Neural cell (in vitro differentiated cells): ENCODE results near the gene SPSB3. TPM values are rescaled to one million over a fixed set of nuclear protein-coding genes. Genes with fewer than 3 reads are reported as not detected.

ENCODE experiments used
- H2AFZ ChIP-seq: fragments of 200-600, 300-800 bp; sonication (generic), shearing (Covaris generic); 2 replicates; pipeline ENCODE4 v1.6.0; 2014; ENCODE audit warnings: low read depth, mild to moderate bottlenecking, antibody characterized with exemption, low read length, moderate library complexity
- H3F3A ChIP-seq: fragments of 200-600 bp; shearing (Covaris generic); 2 replicates; pipeline ENCODE4 v1.6.1; 2016; ENCODE audit warnings: mild to moderate bottlenecking, moderate library complexity, mixed read lengths, antibody characterized with exemption, low read length; ENCODE audit not compliant: insufficient read depth, poor library complexity, severe bottlenecking
- H3K27ac ChIP-seq: fragments of 200-600, 300-800 bp; sonication (generic), shearing (Covaris generic); 2 replicates; pipeline ENCODE4 v1.5.1; 2014; ENCODE audit warnings: mild to moderate bottlenecking, low read length, moderate library complexity
- H3K27me3 ChIP-seq: fragments of 300-800, 200-600 bp; sonication (generic), shearing (Covaris generic); 2 replicates; pipeline ENCODE4 v1.6.0; 2014; ENCODE audit warnings: mild to moderate bottlenecking, low read depth, low read length, moderate library complexity; ENCODE audit not compliant: insufficient read depth
- H3K36me3 ChIP-seq: fragments of 300-800, 200-600 bp; sonication (generic), shearing (Covaris generic); 2 replicates; pipeline ENCODE4 v1.5.1; 2014; ENCODE audit warnings: mild to moderate bottlenecking, antibody characterized with exemption, low read length, moderate library complexity; ENCODE audit not compliant: insufficient read depth
- H3K4me2 ChIP-seq: fragments of 300-800, 200-600 bp; sonication (generic), shearing (Covaris generic); 2 replicates; pipeline ENCODE4 v1.6.0; 2014; ENCODE audit warnings: mild to moderate bottlenecking, low read length
- H3K4me3 ChIP-seq: fragments of 300-800, 200-600 bp; sonication (generic), shearing (Covaris generic); 2 replicates; pipeline ENCODE4 v1.5.1; 2014; ENCODE audit warnings: mild to moderate bottlenecking, low read length, moderate library complexity
- H3K79me2 ChIP-seq: fragments of 200-600 bp; shearing (Covaris generic); replicated peaks from 2 replicates; pipeline ENCODE4 v1.6.0; 2014; ENCODE audit warnings: mild to moderate bottlenecking, low read length, moderate library complexity; ENCODE audit not compliant: insufficient read depth
- H3K9ac ChIP-seq: fragments of 300-800, 200-600 bp; sonication (generic), shearing (Covaris generic); 2 replicates; pipeline ENCODE4 v1.6.1; 2016; ENCODE audit warnings: mild to moderate bottlenecking, low read length, mixed read lengths
- H3K9me2 ChIP-seq: fragments of 200-600 bp; shearing (Covaris generic); 2 replicates; pipeline ENCODE4 v1.6.1; 2016; ENCODE audit warnings: mild to moderate bottlenecking, low read length, mixed read lengths; ENCODE audit not compliant: insufficient read depth
- H3K9me3 ChIP-seq: fragments of 200-600, 300-800 bp; sonication (generic), shearing (Covaris generic); 2 replicates; pipeline ENCODE4 v1.6.1; 2016; ENCODE audit warnings: mild to moderate bottlenecking, mixed run types, low read length, moderate library complexity, mixed read lengths
- H4K20me1 ChIP-seq: fragments of 200-600 bp; shearing (Covaris generic); 2 replicates; pipeline ENCODE4 v1.6.1; 2016; ENCODE audit warnings: mild to moderate bottlenecking, mixed run types; ENCODE audit not compliant: insufficient read depth
- CTCF ChIP-seq: fragments of 450-650 bp; IDR thresholded peaks from 2 replicates; pipeline ENCODE4 v1.5.1; 2014; ENCODE audit warnings: antibody characterized with exemption, mild to moderate bottlenecking, moderate library complexity; ENCODE audit not compliant: poor library complexity, severe bottlenecking
- EP300 ChIP-seq: fragments of 450-650 bp; conservative IDR thresholded peaks from 2 replicates; pipeline ENCODE4 v1.6.1; 2014; ENCODE audit warnings: antibody characterized with exemption, mild to moderate bottlenecking, moderate library complexity; ENCODE audit not compliant: poor library complexity, severe bottlenecking
- EZH2 ChIP-seq: fragments of 200-600, 300-800 bp; shearing (Covaris generic), sonication (generic); IDR thresholded peaks from 2 replicates; pipeline ENCODE4 v1.6.1; 2014; ENCODE audit warnings: antibody characterized with exemption, low read length, borderline replicate concordance, mild to moderate bottlenecking; ENCODE audit not compliant: insufficient read depth, poor library complexity, severe bottlenecking
- MXI1 ChIP-seq: fragments of 450-650 bp; conservative IDR thresholded peaks from 2 replicates; pipeline ENCODE4 v1.6.1; 2014; ENCODE audit warnings: antibody characterized with exemption, mild to moderate bottlenecking; ENCODE audit not compliant: poor library complexity, severe bottlenecking
- POLR2AphosphoS5 ChIP-seq: IDR thresholded peaks from 2 replicates; pipeline ENCODE4 v1.6.1; 2012
- RAD21 ChIP-seq: fragments of 450-650 bp; conservative IDR thresholded peaks from 2 replicates; pipeline ENCODE4 v1.6.1; 2014; ENCODE audit warnings: antibody characterized with exemption, mild to moderate bottlenecking, moderate library complexity
- REST ChIP-seq: IDR thresholded peaks from 2 replicates; pipeline ENCODE4 v1.6.1; 2012; ENCODE audit warnings: borderline replicate concordance
- SMC3 ChIP-seq: fragments of 450-650 bp; conservative IDR thresholded peaks from 2 replicates; pipeline ENCODE4 v1.6.1; 2014; ENCODE audit warnings: antibody characterized with exemption, mild to moderate bottlenecking, moderate library complexity; ENCODE audit not compliant: poor library complexity
- TAF1 ChIP-seq: IDR thresholded peaks from 2 replicates; pipeline ENCODE4 v1.6.1; 2012; ENCODE audit warnings: low read depth
- polyA plus RNA-seq: library from polyadenylated mRNA; depleted of rRNA; stranded (reverse); fragments of >200 nt; gene quantifications from 2 replicates; pipeline ENCODE4 v1.2.3, GENCODE V29; 2014

The SPSB3 gene
- polyA plus RNA-seq, 1 donor from 2014 or later, result 315 TPM

GRCh38 chr16:1812732-1813163, 30.4 kb upstream of the SPSB3 start:
- H3K79me2 ChIP-seq, result no peaks in the 10 kb centered on the region
- no peaks in the 10 kb centered on the region for H3K27me3 ChIP-seq
- H3F3A ChIP-seq, result no peaks in the 10 kb centered on the region
- no peak overlapping the region for H3K4me3 ChIP-seq
- no peaks in the 10 kb centered on the region for H3K9me2 ChIP-seq
- H3K9me3 ChIP-seq, result no peaks in the 10 kb centered on the region
- no peaks in the 10 kb centered on the region for H4K20me1 ChIP-seq
- no peak for TF ChIP-seq TAF1
- no peak for TF ChIP-seq MXI1
- no peak for TF ChIP-seq EP300
- no peak for TF ChIP-seq RAD21
- no peak for TF ChIP-seq EZH2
- no peak for TF ChIP-seq REST
- TF ChIP-seq POLR2AphosphoS5, result no peak
- no peak for TF ChIP-seq CTCF
- no peak for TF ChIP-seq SMC3
- no peak overlapping the region for H2AFZ ChIP-seq
- H3K36me3 ChIP-seq, result no peaks in the 10 kb centered on the region
- no peak overlapping the region for H3K27ac ChIP-seq
- H3K9ac ChIP-seq, result no peak overlapping the region
- no peak overlapping the region for H3K4me2 ChIP-seq

GRCh38 chr16:1810536-1810935, 28.2 kb upstream of the SPSB3 start:
- no peaks in the 10 kb centered on the region for H3F3A ChIP-seq
- H3K9ac ChIP-seq, result no peak overlapping the region
- no peaks in the 10 kb centered on the region for H3K36me3 ChIP-seq
- TF ChIP-seq POLR2AphosphoS5, result no peak
- no peak for TF ChIP-seq RAD21
- TF ChIP-seq SMC3, result no peak
- no peak for TF ChIP-seq REST
- no peak for TF ChIP-seq EZH2
- no peaks in the 10 kb centered on the region for H3K9me3 ChIP-seq
- H3K4me3 ChIP-seq, result no peak overlapping the region
- no peaks in the 10 kb centered on the region for H4K20me1 ChIP-seq
- no peak overlapping the region for H3K27ac ChIP-seq
- no peak overlapping the region for H2AFZ ChIP-seq
- no peak overlapping the region for H3K4me2 ChIP-seq
- no peaks in the 10 kb centered on the region for H3K79me2 ChIP-seq
- H3K9me2 ChIP-seq, result no peaks in the 10 kb centered on the region
- H3K27me3 ChIP-seq, result no peaks in the 10 kb centered on the region
